GM18873 (cell line): ENCODE results near the gene HDHD5.
A peak's percentile ranks its signal among the peaks of the same experiment; 100 is the strongest.

Source experiments
- ATAC-seq: cut with Tn5 transposase; IDR thresholded peaks from one replicate; pipeline ENCODE4 v1.9.1; 2021; ENCODE audit warnings: mild to moderate bottlenecking, moderate library complexity, moderate number of reproducible peaks; ENCODE audit not compliant: unreplicated experiment, low FRiP score

Gene HDHD5

GRCh38 chr22:17158568-17159503 lies at the start of gene HDHD5:
HDHD5 (minus strand) TSS chr22:17159277; CDS start chr22:17159251, 26 bp downstream.
- ATAC-seq, result no peak

GRCh38 chr22:17205432-17205831 lies 46.4 kb upstream of the HDHD5 start:
- ATAC-seq, result no peak

- no peak for ATAC-seq
Measured at GRCh38 chr22:17201285-17201945, 42.3 kb upstream of the HDHD5 start.

- ATAC-seq, result no peak
Measured at GRCh38 chr22:17199003-17199731, 40.1 kb upstream of the HDHD5 start.

- no peak for ATAC-seq
Measured at GRCh38 chr22:17198170-17199002, 39.3 kb upstream of the HDHD5 start.

GRCh38 chr22:17194213-17194612 lies 35.1 kb upstream of the HDHD5 start:
- no peak for ATAC-seq

GRCh38 chr22:17192186-17192585 lies 33.1 kb upstream of the HDHD5 start:
- no peak for ATAC-seq

GRCh38 chr22:17191163-17191784 lies 32.2 kb upstream of the HDHD5 start:
- no peak for ATAC-seq

- no peak for ATAC-seq
Measured at GRCh38 chr22:17190702-17191101, 31.6 kb upstream of the HDHD5 start.

- ATAC-seq, result no peak
Measured at GRCh38 chr22:17176715-17177114, 17.6 kb upstream of the HDHD5 start.

GRCh38 chr22:17172029-17172833 lies 13.2 kb upstream of the HDHD5 start:
- ATAC-seq, result no peak

- peak; percentile 63 for ATAC-seq
Measured at GRCh38 chr22:17171153-17172028, 12.3 kb upstream of the HDHD5 start.

- no peak for ATAC-seq
Measured at GRCh38 chr22:17167486-17167885, 8.4 kb upstream of the HDHD5 start.

GRCh38 chr22:17164392-17165024 lies 5.4 kb upstream of the HDHD5 start:
- ATAC-seq, result no peak

GRCh38 chr22:17162731-17163130 lies 3.7 kb upstream of the HDHD5 start:
- ATAC-seq, result no peak

- no peak for ATAC-seq
Measured at GRCh38 chr22:17161991-17162390, 2.9 kb upstream of the HDHD5 start.

GRCh38 chr22:17159504-17159951 lies 451 bp upstream of the HDHD5 start:
- no peak for ATAC-seq
